Left renal cortex interstitium (tissue), 4 donors: Measurements from ENCODE around the gene HDHD2. TPM values are rescaled to one million over a fixed set of nuclear protein-coding genes. Genes with fewer than 3 reads are reported as not detected.

Experiments
- DNase-seq, 4 donors: peaks; one replicate each; pipeline ENCODE4 v3.0.0-alpha.2; 2013; ENCODE audit warnings: low read depth in 4 of 4, low spot score in 2 of 4, missing footprints in 1 of 4
- polyA plus RNA-seq, 4 donors: library from polyadenylated mRNA; unstranded; fragments of 120-200 nt; gene quantifications; one replicate each; pipeline ENCODE4 v1.2.1, GENCODE V29; 2013; ENCODE audit not compliant: insufficient read length in 4 of 4

The HDHD2 gene
- polyA plus RNA-seq, 4 donors = 47.0 to 60.0 (median 49.8) TPM

GRCh38 chr18:47075098-47075883, 75.0 kb downstream of the HDHD2 start:
- DNase-seq = no peak

- DNase-seq = no peak
Observed at GRCh38 chr18:47067648-47068047, 82.7 kb downstream of the HDHD2 start.

- DNase-seq = no peak
Observed at GRCh38 chr18:47063096-47063495, 87.2 kb downstream of the HDHD2 start.

GRCh38 chr18:47062471-47062870, 87.8 kb downstream of the HDHD2 start:
- no peak for DNase-seq

Other genes starting within 250 kb of the HDHD2 start
- 10 to 100 TPM; 22.5 to 30.9 (median 24.0) TPM for gene PIAS2, start 233.0 kb downstream of the HDHD2 start, polyA plus RNA-seq
- gene KATNAL2, start 232.9 kb downstream of the HDHD2 start, polyA plus RNA-seq = 10 to 100 TPM in 3 of 4 donors, 1 to 10 TPM in 1; 9.8 to 13.5 (median 11.2) TPM
- under 1 TPM in 2 of 4 donors, not detected in 2; 0.03 to 0.13 TPM for gene ELOA2, start 114.9 kb downstream of the HDHD2 start, polyA plus RNA-seq
- gene IER3IP1, start 25.9 kb upstream of the HDHD2 start, polyA plus RNA-seq = 10 to 100 TPM; 32.5 to 39.8 (median 38.3) TPM
- gene SKOR2, start 101.2 kb upstream of the HDHD2 start, polyA plus RNA-seq = under 1 TPM in 1 of 4 donors, not detected in 3; 0.03 TPM